Measurements from ENCODE around the gene ADGRE3.

DNA sequence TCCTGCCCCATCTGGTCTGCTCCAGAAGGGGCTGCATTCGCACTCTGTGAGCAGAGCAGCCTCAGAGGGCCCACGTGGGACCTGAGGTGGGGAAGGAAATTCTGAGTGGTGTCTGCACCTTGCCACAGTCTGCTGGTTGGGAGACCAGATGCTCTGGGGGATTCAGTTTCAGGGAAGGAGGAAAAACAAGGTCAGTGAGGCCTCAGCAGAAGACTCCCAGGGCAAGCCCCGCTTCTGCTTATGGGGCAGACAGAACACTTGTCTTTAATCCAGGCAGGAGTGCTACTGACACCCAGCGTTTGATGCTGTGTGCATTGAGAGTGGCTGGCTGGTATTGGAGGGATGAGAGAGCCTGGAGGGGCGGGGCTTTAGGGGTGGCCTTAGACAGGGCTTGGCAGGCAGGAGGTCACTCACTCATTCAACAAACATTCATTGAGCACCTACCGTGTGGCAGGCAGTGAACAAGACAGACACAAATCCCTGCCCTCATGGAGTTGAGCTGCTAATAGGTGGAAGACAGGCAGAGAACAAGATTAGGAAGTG lies 96.7 kb downstream of the ADGRE3 start:
- no peak for TF ChIP-seq YY1 (IDR thresholded peaks at IDR 0.05; ENCODE audit: low read depth, low read length)
- TF ChIP-seq CTCF (IDR thresholded peaks at IDR 0.05; ENCODE audit: control extremely low read depth in 1 of 3, insufficient read depth in 1 of 3, low read depth in 1 of 3, low read length in 3 of 3), result no peak
- TF ChIP-seq EP300 (IDR thresholded peaks at IDR 0.05; ENCODE audit: borderline replicate concordance in 1 of 2, low read depth in 2 of 2, low read length in 2 of 2), result no peak
- no peak for TF ChIP-seq JUND (IDR thresholded peaks at IDR 0.05; ENCODE audit: low read length)
- no peak for TF ChIP-seq POLR2AphosphoS5 (IDR thresholded peaks at IDR 0.05; ENCODE audit: low read depth, low read length)
- no peak for TF ChIP-seq POLR2A (IDR thresholded peaks at IDR 0.05; ENCODE audit: control extremely low read depth in 1 of 2, low read depth in 2 of 2, low read length in 2 of 2)
- TF ChIP-seq BCL11A (IDR thresholded peaks at IDR 0.05; ENCODE audit: low read depth in 2 of 2, low read length in 2 of 2), result no peak
- TF ChIP-seq CBX5 (IDR thresholded peaks at IDR 0.05; ENCODE audit: low read depth, low read length), result no peak
- TF ChIP-seq EZH2 (IDR thresholded peaks at IDR 0.05; ENCODE audit: low read depth, low read length, severe bottlenecking), result no peak
- no peak for TF ChIP-seq RNF2 (IDR thresholded peaks at IDR 0.05; ENCODE audit: borderline replicate concordance, low read depth, low read length, missing control alignments, poor library complexity, severe bottlenecking)
- TF ChIP-seq SIX5 (IDR thresholded peaks at IDR 0.05; ENCODE audit: low read depth, low read length), result no peak
